Measurements from ENCODE around the gene DVL2.
"Not testable (repeated sequence)": the region's sequence is repeated elsewhere in the genome, so short reads cannot be mapped to it uniquely, and the experiment has no call there.

DVL2 gene

GRCh38 chr17:7191571-7192270, 42.6 kb downstream of the DVL2 start:
- no peak for DNase-seq

GRCh38 chr17:7191069-7191468, 43.2 kb downstream of the DVL2 start:
- DNase-seq = no peak

- no peak for DNase-seq
Measured at GRCh38 chr17:7190276-7190917, 43.9 kb downstream of the DVL2 start.

- DNase-seq = no peak
Measured at GRCh38 chr17:7186241-7186640, 48.1 kb downstream of the DVL2 start.

GRCh38 chr17:7184647-7185046, 49.7 kb downstream of the DVL2 start:
- no peak for DNase-seq

GRCh38 chr17:7184091-7184488, 50.2 kb downstream of the DVL2 start:
- DNase-seq = no peak

- DNase-seq = no peak
Measured at GRCh38 chr17:7183433-7184090, 50.8 kb downstream of the DVL2 start.

GRCh38 chr17:7182101-7182500, 52.2 kb downstream of the DVL2 start:
- DNase-seq = not testable (repeated sequence)

GRCh38 chr17:7179317-7180254, 54.7 kb downstream of the DVL2 start, which contains the start of gene ASGR1:
ASGR1 (minus strand) TSS chr17:7179370; CDS start chr17:7178563, 807 bp downstream.
- no peak for DNase-seq

- no peak for DNase-seq
Measured at GRCh38 chr17:7178973-7179316, 55.4 kb downstream of the DVL2 start.

- DNase-seq = no peak
Measured at GRCh38 chr17:7177954-7178477, 56.3 kb downstream of the DVL2 start.

- peak; percentile 68 for DNase-seq
Measured at GRCh38 chr17:7177191-7177953, 56.9 kb downstream of the DVL2 start.

- DNase-seq = no peak
Measured at GRCh38 chr17:7176841-7177190, 57.5 kb downstream of the DVL2 start.

GRCh38 chr17:7176107-7176840, 58.0 kb downstream of the DVL2 start:
- DNase-seq = no peak
